HCT116 (cell line): ENCODE results near the gene BTBD6.

ENCODE experiments used
- EZH2phosphoT487 ChIP-seq: fragments of 200-600 bp; IDR thresholded peaks from 2 replicates; pipeline ENCODE4 v1.6.1; 2018; ENCODE audit warnings: antibody characterized with exemption, borderline replicate concordance
- JUND ChIP-seq: IDR thresholded peaks from 2 replicates; pipeline ENCODE4 v1.6.1; 2012
- POLR2AphosphoS5 ChIP-seq: IDR thresholded peaks from 2 replicates; pipeline ENCODE4 v1.6.1; 2011; ENCODE audit warnings: mild to moderate bottlenecking, low read depth, low read length, moderate library complexity
- REST ChIP-seq: IDR thresholded peaks from 2 replicates; pipeline ENCODE4 v1.6.1; 2012; ENCODE audit warnings: low read depth
- SRF ChIP-seq: IDR thresholded peaks from 2 replicates; pipeline ENCODE4 v1.6.1; 2012; ENCODE audit warnings: low read depth
- TCF7L2 ChIP-seq: IDR thresholded peaks from 2 replicates; pipeline ENCODE4 v1.7.0; 2011; ENCODE audit warnings: borderline replicate concordance, inconsistent platforms; ENCODE audit not compliant: insufficient read depth, insufficient read length; ENCODE audit errors: extremely low read depth
- TF ChIP-seq, protein P1 (sequence below), 3 experiments: fragments of 200-600 bp in 1 of 3; sonication (generic) in 1 of 3; IDR thresholded peaks in 2 of 3; conservative IDR thresholded peaks in 1 of 3; 2 replicates each; pipeline ENCODE4 v1.5.1; 2012 to 2017; ENCODE audit warnings: low read depth in 2 of 3, low read length in 2 of 3, antibody characterized with exemption in 1 of 3, borderline replicate concordance in 1 of 3, control low read depth in 1 of 3, mild to moderate bottlenecking in 1 of 3, mixed read lengths in 1 of 3, mixed run types in 1 of 3, moderate library complexity in 1 of 3; ENCODE audit not compliant: insufficient read depth in 1 of 3
- TF ChIP-seq, protein P2 (sequence below): IDR thresholded peaks from 2 replicates; pipeline ENCODE4 v1.6.1; 2012

DNA sequence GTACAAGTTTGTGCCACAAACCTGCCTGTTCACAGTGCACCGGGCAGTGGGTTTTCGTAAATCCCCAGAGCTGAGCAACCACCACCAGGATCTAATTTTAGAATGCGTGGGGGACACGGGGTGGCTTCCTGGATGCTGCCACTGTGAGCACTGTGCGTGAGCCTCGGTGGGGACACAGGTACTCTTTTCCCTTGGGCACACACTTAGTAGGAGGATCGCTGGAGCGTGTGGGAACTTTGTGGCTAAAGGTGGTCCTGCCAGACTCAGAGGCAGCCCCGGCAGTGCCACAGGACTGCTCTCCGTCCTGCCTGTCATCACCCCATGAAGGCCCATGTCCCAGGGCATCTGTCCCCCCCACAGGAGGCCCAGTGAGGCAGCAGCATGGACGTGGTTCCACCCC, 21.1 kb downstream of the BTBD6 start:
- TF ChIP-seq, protein P1, sequence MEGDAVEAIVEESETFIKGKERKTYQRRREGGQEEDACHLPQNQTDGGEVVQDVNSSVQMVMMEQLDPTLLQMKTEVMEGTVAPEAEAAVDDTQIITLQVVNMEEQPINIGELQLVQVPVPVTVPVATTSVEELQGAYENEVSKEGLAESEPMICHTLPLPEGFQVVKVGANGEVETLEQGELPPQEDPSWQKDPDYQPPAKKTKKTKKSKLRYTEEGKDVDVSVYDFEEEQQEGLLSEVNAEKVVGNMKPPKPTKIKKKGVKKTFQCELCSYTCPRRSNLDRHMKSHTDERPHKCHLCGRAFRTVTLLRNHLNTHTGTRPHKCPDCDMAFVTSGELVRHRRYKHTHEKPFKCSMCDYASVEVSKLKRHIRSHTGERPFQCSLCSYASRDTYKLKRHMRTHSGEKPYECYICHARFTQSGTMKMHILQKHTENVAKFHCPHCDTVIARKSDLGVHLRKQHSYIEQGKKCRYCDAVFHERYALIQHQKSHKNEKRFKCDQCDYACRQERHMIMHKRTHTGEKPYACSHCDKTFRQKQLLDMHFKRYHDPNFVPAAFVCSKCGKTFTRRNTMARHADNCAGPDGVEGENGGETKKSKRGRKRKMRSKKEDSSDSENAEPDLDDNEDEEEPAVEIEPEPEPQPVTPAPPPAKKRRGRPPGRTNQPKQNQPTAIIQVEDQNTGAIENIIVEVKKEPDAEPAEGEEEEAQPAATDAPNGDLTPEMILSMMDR (IDR thresholded peaks at IDR 0.05 in 2 of 3, conservative IDR thresholded peaks at IDR 0.05 in 1 of 3; ENCODE audit: borderline replicate concordance in 1 of 3, insufficient read depth in 1 of 3, low read depth in 2 of 3, low read length in 2 of 3): no peak
- TF ChIP-seq SRF (no peak), REST (no peak), POLR2AphosphoS5 (no peak), EZH2phosphoT487 (no peak), TCF7L2 (no peak), JUND (no peak)
- TF ChIP-seq, protein P2, sequence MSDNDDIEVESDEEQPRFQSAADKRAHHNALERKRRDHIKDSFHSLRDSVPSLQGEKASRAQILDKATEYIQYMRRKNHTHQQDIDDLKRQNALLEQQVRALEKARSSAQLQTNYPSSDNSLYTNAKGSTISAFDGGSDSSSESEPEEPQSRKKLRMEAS: no peak
